HepG2 (cell line): ENCODE results near the gene PRKCD. TPM values are rescaled to one million over a fixed set of nuclear protein-coding genes. Genes with fewer than 3 reads are reported as not detected.

ENCODE experiments used
- CEBPG ChIP-seq: IDR thresholded peaks from 2 replicates; pipeline ENCODE4 v1.6.1; 2016
- FIP1L1 ChIP-seq: fragments of 200-400 bp; formaldehyde crosslinking; IDR thresholded peaks from 2 replicates; pipeline ENCODE4 v1.6.1; 2018; ENCODE audit warnings: low read depth, mild to moderate bottlenecking, low read length, moderate library complexity, borderline replicate concordance; ENCODE audit not compliant: insufficient read depth
- FLYWCH1 ChIP-seq: sonication (generic); formaldehyde crosslinking; IDR thresholded peaks from 2 replicates; pipeline ENCODE4 v1.8.1; 2023; ENCODE audit warnings: mild to moderate bottlenecking, missing genetic modification reagents
- HDAC1 ChIP-seq: sonication (generic); formaldehyde crosslinking; IDR thresholded peaks from 2 replicates; pipeline ENCODE4 v1.5.1; 2020; ENCODE audit warnings: mild to moderate bottlenecking, missing genetic modification reagents
- HHEX ChIP-seq: IDR thresholded peaks from 2 replicates; pipeline ENCODE4 v1.6.1; 2016; ENCODE audit warnings: control low read depth
- MIER3 ChIP-seq: IDR thresholded peaks from 2 replicates; pipeline ENCODE4 v1.6.1; 2016; ENCODE audit warnings: missing compliant biosample characterization, borderline replicate concordance
- NFE2L2 ChIP-seq: fragments of 150-350 bp; IDR thresholded peaks from 2 replicates; pipeline ENCODE4 v1.6.1; 2014; ENCODE audit warnings: low read length
- PAXIP1 ChIP-seq: sonication (generic); formaldehyde crosslinking; conservative IDR thresholded peaks from 2 replicates; pipeline ENCODE4 v1.4.0; 2020; ENCODE audit warnings: mild to moderate bottlenecking, missing genetic modification reagents, moderate library complexity
- POLR2A ChIP-seq, 2 experiments: IDR thresholded peaks; 2 replicates each; pipeline ENCODE4 v1.6.1; 2011; ENCODE audit warnings: low read depth in 2 of 2, low read length in 2 of 2, mild to moderate bottlenecking in 1 of 2, moderate library complexity in 1 of 2; ENCODE audit not compliant: insufficient read depth in 1 of 2
- POLR2AphosphoS2 ChIP-seq: IDR thresholded peaks from 2 replicates; pipeline ENCODE4 v1.6.1; 2011; ENCODE audit warnings: low read depth, low read length, improper control_type of control experiment
- SAP130 ChIP-seq: IDR thresholded peaks from 2 replicates; pipeline ENCODE4 v1.6.1; 2016; ENCODE audit warnings: low read depth
- SIN3B ChIP-seq: fragments of 150-350 bp; IDR thresholded peaks from 2 replicates; pipeline ENCODE4 v1.6.1; 2014; ENCODE audit warnings: low read length
- U2AF1 ChIP-seq: fragments of 200-400 bp; formaldehyde crosslinking; optimal IDR thresholded peaks from 2 replicates; pipeline ENCODE3; 2017; ENCODE audit warnings: mild to moderate bottlenecking, low read depth, low read length
- ZFP36 ChIP-seq: fragments of 150-350 bp; IDR thresholded peaks from 2 replicates; pipeline ENCODE4 v1.6.1; 2018; ENCODE audit warnings: borderline replicate concordance, low read length, low read depth; ENCODE audit not compliant: partially characterized antibody
- ZNF333 ChIP-seq: sonication (generic); formaldehyde crosslinking; IDR thresholded peaks from 2 replicates; pipeline ENCODE4 v1.4.0; 2020; ENCODE audit warnings: mild to moderate bottlenecking, missing genetic modification reagents, borderline replicate concordance
- ZNF414 ChIP-seq: sonication (generic); formaldehyde crosslinking; IDR thresholded peaks from 2 replicates; pipeline ENCODE4 v1.5.0; 2020; ENCODE audit warnings: missing genetic modification reagents
- ZNF646 ChIP-seq: sonication (generic); formaldehyde crosslinking; IDR thresholded peaks from 2 replicates; pipeline ENCODE4 v1.9.0; 2021; ENCODE audit warnings: mild to moderate bottlenecking, missing genetic modification reagents
- ZSCAN29 ChIP-seq: sonication (generic); formaldehyde crosslinking; conservative IDR thresholded peaks from 2 replicates; pipeline ENCODE4 v1.4.0; 2020; ENCODE audit warnings: mild to moderate bottlenecking, missing genetic modification reagents
- ZSCAN5A ChIP-seq: sonication (generic); formaldehyde crosslinking; IDR thresholded peaks from 2 replicates; pipeline ENCODE4 v1.8.0; 2022; ENCODE audit warnings: mild to moderate bottlenecking, missing genetic modification reagents, borderline replicate concordance
- polyA plus RNA-seq, 8 experiments: library from polyadenylated mRNA; depleted of rRNA in 3 of 8; stranded (reverse) in 7 of 8; unstranded in 1 of 8; fragments of >200 nt; fragmentation: Illumina TruSeq in 4 of 8; extraction: Trizol in 4 of 8; gene quantifications; 2 replicates each; pipeline versions ENCODE4 v1.2.1 to v1.2.3, GENCODE V29; 2011 to 2016; ENCODE audit warnings: low read depth in 4 of 8, missing spikeins in 1 of 8, mixed read lengths in 1 of 8; ENCODE audit not compliant: insufficient read depth in 1 of 8
- total RNA-seq, 5 experiments: library from RNA; depleted of rRNA; stranded (reverse); fragments of >200 nt; fragmentation: Illumina TruSeq; extraction: Trizol; gene quantifications; 2 replicates each; pipeline ENCODE4 v1.2.3, GENCODE V29; 2016; ENCODE audit warnings: low read depth in 1 of 5

Gene PRKCD
- total and polyA plus RNA-seq, 2 of the 13 experiments (the other 11 are each of a cell fraction or from before 2014, with no cell fraction given), result 1.6 to 40.7 TPM

- TF ChIP-seq ZSCAN5A (no peak), FIP1L1 (no peak), ZSCAN29 (no peak), SAP130 (CRISPR knock-in tag) (peak; percentile 24; the same call in 1 of the 2 replicates), PAXIP1 (CRISPR knock-in tag) (no peak), SIN3B (no peak), MIER3 (no peak), NFE2L2 (no peak), POLR2A (IDR thresholded peaks at IDR 0.05; ENCODE audit: insufficient read depth in 1 of 2, low read depth in 2 of 2, low read length in 2 of 2) (no peak), U2AF1 (no peak), ZFP36 (no peak), ZNF414 (CRISPR knock-in tag) (no peak), HDAC1 (CRISPR knock-in tag) (no peak), CEBPG (CRISPR knock-in tag) (no peak), HHEX (CRISPR knock-in tag) (no peak), FLYWCH1 (CRISPR knock-in tag) (no peak), ZNF646 (CRISPR knock-in tag) (no peak), ZNF333 (CRISPR knock-in tag) (no peak), POLR2AphosphoS2 (no peak)
Measured at GRCh38 chr3:53238051-53238850, 77.2 kb downstream of the PRKCD start (continued).
